HepG2 (cell line): Measurements from ENCODE around the gene TNNI3. TPM values are rescaled to one million over a fixed set of nuclear protein-coding genes. Genes with fewer than 3 reads are reported as not detected.

ENCODE experiments used
- BHLHE40 ChIP-seq: IDR thresholded peaks from 2 replicates; pipeline ENCODE4 v1.6.1; 2011; ENCODE audit warnings: low read length, improper control_type of control experiment
- CREB1 ChIP-seq, 2 experiments: fragments of 450-650 bp in 1 of 2; IDR thresholded peaks; 2 replicates each; pipeline ENCODE4 v1.6.1; 2016 to 2017; ENCODE audit warnings: control low read depth in 1 of 2, mild to moderate bottlenecking in 1 of 2, missing compliant biosample characterization in 1 of 2, missing genetic modification characterization in 1 of 2
- EED ChIP-seq: sonication (generic); formaldehyde crosslinking; IDR thresholded peaks from 2 replicates; pipeline ENCODE4 v1.5.0; 2020; ENCODE audit warnings: mild to moderate bottlenecking, missing genetic modification reagents
- FOSL1 ChIP-seq: sonication (generic); formaldehyde crosslinking; IDR thresholded peaks from 2 replicates; pipeline ENCODE4 v1.9.0; 2021; ENCODE audit warnings: missing genetic modification reagents, borderline replicate concordance
- HNRNPK ChIP-seq: fragments of 200-400 bp; formaldehyde crosslinking; IDR thresholded peaks from 2 replicates; pipeline ENCODE4 v1.6.1; 2018; ENCODE audit warnings: low read length, low read depth, moderate library complexity, mild to moderate bottlenecking; ENCODE audit not compliant: poor library complexity, severe bottlenecking
- IRF2 ChIP-seq: IDR thresholded peaks from 2 replicates; pipeline ENCODE4 v1.6.1; 2018; ENCODE audit warnings: missing genetic modification reagents, missing compliant biosample characterization
- KDM1A ChIP-seq: IDR thresholded peaks from 2 replicates; pipeline ENCODE4 v1.6.1; 2016; ENCODE audit warnings: missing compliant biosample characterization
- KDM5B ChIP-seq: sonication (generic); formaldehyde crosslinking; IDR thresholded peaks from 2 replicates; pipeline ENCODE4 v1.4.0; 2020; ENCODE audit warnings: missing genetic modification reagents, mild to moderate bottlenecking, borderline replicate concordance
- MAF1 ChIP-seq: sonication (generic); formaldehyde crosslinking; IDR thresholded peaks from 2 replicates; pipeline ENCODE4 v1.5.0; 2020; ENCODE audit warnings: missing genetic modification reagents, borderline replicate concordance
- NCOA2 ChIP-seq: sonication (generic); formaldehyde crosslinking; IDR thresholded peaks from 2 replicates; pipeline ENCODE4 v1.8.0; 2022; ENCODE audit warnings: inconsistent platforms
- NFAT5 ChIP-seq: sonication (generic); formaldehyde crosslinking; IDR thresholded peaks from 2 replicates; pipeline ENCODE4 v1.4.0; 2020; ENCODE audit warnings: missing genetic modification reagents
- SALL1 ChIP-seq: sonication (generic); formaldehyde crosslinking; IDR thresholded peaks from 2 replicates; pipeline ENCODE4 v1.8.0; 2022; ENCODE audit warnings: mild to moderate bottlenecking, missing genetic modification reagents
- SNAI1 ChIP-seq: sonication (generic); formaldehyde crosslinking; IDR thresholded peaks from 2 replicates; pipeline ENCODE4 v1.5.0; 2020; ENCODE audit warnings: mild to moderate bottlenecking, missing genetic modification reagents, borderline replicate concordance
- SP1 ChIP-seq, 2 experiments: fragments of 450-650 bp in 1 of 2; sonication (generic) in 1 of 2; formaldehyde crosslinking in 1 of 2; IDR thresholded peaks; 2 replicates each; pipeline versions ENCODE4 v1.4.0 to v1.6.1; 2016 to 2020; ENCODE audit warnings: missing genetic modification reagents in 1 of 2
- STAG1 ChIP-seq: sonication (generic); formaldehyde crosslinking; IDR thresholded peaks from 2 replicates; pipeline ENCODE4 v1.4.0; 2020; ENCODE audit warnings: missing genetic modification reagents
- ZIK1 ChIP-seq: sonication (generic); formaldehyde crosslinking; IDR thresholded peaks from 2 replicates; pipeline ENCODE4 v1.5.0; 2020; ENCODE audit warnings: mild to moderate bottlenecking, low read depth, missing genetic modification reagents, borderline replicate concordance
- ZKSCAN8 ChIP-seq: IDR thresholded peaks from 2 replicates; pipeline ENCODE4 v1.6.1; 2016; ENCODE audit warnings: borderline replicate concordance, missing genetic modification reagents, missing compliant biosample characterization
- ZNF558 ChIP-seq: sonication (generic); formaldehyde crosslinking; IDR thresholded peaks from 2 replicates; pipeline ENCODE4 v1.9.0; 2022; ENCODE audit warnings: mild to moderate bottlenecking, missing genetic modification reagents, borderline replicate concordance
- ZNF569 ChIP-seq: sonication (generic); formaldehyde crosslinking; IDR thresholded peaks from 2 replicates; pipeline ENCODE4 v1.5.0; 2020; ENCODE audit warnings: mild to moderate bottlenecking, missing genetic modification reagents, moderate library complexity, borderline replicate concordance
- ZNF776 ChIP-seq: sonication (generic); formaldehyde crosslinking; IDR thresholded peaks from 2 replicates; pipeline ENCODE4 v1.4.0; 2020; ENCODE audit warnings: mild to moderate bottlenecking, missing genetic modification reagents
- polyA plus RNA-seq, 8 experiments: library from polyadenylated mRNA; depleted of rRNA in 3 of 8; stranded (reverse) in 7 of 8; unstranded in 1 of 8; fragments of >200 nt; fragmentation: Illumina TruSeq in 4 of 8; extraction: Trizol in 4 of 8; gene quantifications; 2 replicates each; pipeline versions ENCODE4 v1.2.1 to v1.2.3, GENCODE V29; 2011 to 2016; ENCODE audit warnings: low read depth in 4 of 8, missing spikeins in 1 of 8, mixed read lengths in 1 of 8; ENCODE audit not compliant: insufficient read depth in 1 of 8
- total RNA-seq, 5 experiments: library from RNA; depleted of rRNA; stranded (reverse); fragments of >200 nt; fragmentation: Illumina TruSeq; extraction: Trizol; gene quantifications; 2 replicates each; pipeline ENCODE4 v1.2.3, GENCODE V29; 2016; ENCODE audit warnings: low read depth in 1 of 5
- TF ChIP-seq, protein P1 (sequence below): sonication (generic); formaldehyde crosslinking; IDR thresholded peaks from 2 replicates; pipeline ENCODE4 v1.4.0; 2020; ENCODE audit warnings: missing genetic modification reagents, borderline replicate concordance

The TNNI3 gene
- total and polyA plus RNA-seq, 2 of the 13 experiments (the other 11 are each of a cell fraction or from before 2014, with no cell fraction given) = 3.5 to 3.7 TPM

DNA sequence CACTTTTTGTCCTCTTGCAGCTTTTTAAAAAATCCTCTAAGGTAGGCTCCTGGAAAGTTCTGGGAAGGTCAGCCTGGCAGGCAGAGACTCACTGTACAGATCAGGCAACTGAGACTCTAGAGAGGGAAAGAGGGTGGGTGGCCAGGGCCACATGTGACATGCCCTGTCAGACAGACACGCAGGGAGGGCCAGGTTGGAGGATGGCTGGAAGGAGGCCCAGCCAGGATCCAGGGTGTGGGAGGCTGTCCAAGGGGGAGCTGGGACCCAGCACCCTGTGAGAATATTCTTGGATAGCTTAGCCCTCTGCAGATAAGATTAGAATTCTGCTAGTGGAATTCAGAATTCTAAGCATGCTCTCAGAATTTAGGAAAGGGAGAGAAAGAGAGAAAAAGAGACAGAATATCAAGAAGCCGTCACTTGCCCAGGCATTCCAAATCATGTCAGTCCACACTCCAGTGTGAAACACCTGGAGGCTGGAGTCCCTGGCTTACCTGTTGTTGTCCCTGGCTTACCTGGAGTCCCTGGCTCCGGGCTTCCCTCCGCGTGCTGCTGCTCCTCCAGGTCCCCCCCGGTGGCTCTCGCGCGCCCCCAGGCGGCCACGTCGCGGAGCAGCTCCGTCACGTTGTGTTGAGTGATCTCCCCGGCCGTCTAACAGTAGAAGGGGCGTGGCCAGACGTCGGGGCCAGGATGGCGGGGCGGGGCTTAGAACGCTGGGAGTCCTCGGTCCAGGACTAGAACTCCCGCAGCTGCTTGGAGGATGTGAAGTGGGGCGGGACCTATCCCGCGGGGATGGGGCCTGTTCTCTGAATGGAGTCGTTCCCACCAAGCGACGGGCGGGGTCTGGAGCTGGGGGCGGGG, 2.8 kb upstream of the TNNI3 start (continued):
- TF ChIP-seq SNAI1 (CRISPR knock-in tag) (no peak), HNRNPK (no peak), FOSL1 (CRISPR knock-in tag) (no peak), NFAT5 (CRISPR knock-in tag) (no peak), ZKSCAN8 (CRISPR knock-in tag) (no peak), NCOA2 (CRISPR knock-in tag) (no peak; the same call in 1 of the 2 replicates), SP1 (IDR thresholded peaks at IDR 0.05) (no peak), SP1 (CRISPR knock-in tag; IDR thresholded peaks at IDR 0.05) (peak; percentile 62), ZNF569 (CRISPR knock-in tag) (no peak), STAG1 (CRISPR knock-in tag) (peak; percentile 82), BHLHE40 (peak; percentile 45; the same call in 1 of the 2 replicates), IRF2 (peak; percentile 66), ZIK1 (no peak), ZNF776 (CRISPR knock-in tag) (no peak), KDM1A (no peak), EED (no peak), MAF1 (no peak), ZNF558 (CRISPR knock-in tag) (no peak), CREB1 (IDR thresholded peaks at IDR 0.05) (peak; percentile 62), CREB1 (CRISPR knock-in tag; IDR thresholded peaks at IDR 0.05) (no peak), SALL1 (CRISPR knock-in tag) (peak; percentile 39), KDM5B (CRISPR knock-in tag) (no peak)
- TF ChIP-seq, protein P1, sequence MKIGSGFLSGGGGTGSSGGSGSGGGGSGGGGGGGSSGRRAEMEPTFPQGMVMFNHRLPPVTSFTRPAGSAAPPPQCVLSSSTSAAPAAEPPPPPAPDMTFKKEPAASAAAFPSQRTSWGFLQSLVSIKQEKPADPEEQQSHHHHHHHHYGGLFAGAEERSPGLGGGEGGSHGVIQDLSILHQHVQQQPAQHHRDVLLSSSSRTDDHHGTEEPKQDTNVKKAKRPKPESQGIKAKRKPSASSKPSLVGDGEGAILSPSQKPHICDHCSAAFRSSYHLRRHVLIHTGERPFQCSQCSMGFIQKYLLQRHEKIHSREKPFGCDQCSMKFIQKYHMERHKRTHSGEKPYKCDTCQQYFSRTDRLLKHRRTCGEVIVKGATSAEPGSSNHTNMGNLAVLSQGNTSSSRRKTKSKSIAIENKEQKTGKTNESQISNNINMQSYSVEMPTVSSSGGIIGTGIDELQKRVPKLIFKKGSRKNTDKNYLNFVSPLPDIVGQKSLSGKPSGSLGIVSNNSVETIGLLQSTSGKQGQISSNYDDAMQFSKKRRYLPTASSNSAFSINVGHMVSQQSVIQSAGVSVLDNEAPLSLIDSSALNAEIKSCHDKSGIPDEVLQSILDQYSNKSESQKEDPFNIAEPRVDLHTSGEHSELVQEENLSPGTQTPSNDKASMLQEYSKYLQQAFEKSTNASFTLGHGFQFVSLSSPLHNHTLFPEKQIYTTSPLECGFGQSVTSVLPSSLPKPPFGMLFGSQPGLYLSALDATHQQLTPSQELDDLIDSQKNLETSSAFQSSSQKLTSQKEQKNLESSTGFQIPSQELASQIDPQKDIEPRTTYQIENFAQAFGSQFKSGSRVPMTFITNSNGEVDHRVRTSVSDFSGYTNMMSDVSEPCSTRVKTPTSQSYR (CRISPR knock-in tag) = no peak
